ENCODE results near the gene LPAR5.

LPAR5 gene

DNA sequence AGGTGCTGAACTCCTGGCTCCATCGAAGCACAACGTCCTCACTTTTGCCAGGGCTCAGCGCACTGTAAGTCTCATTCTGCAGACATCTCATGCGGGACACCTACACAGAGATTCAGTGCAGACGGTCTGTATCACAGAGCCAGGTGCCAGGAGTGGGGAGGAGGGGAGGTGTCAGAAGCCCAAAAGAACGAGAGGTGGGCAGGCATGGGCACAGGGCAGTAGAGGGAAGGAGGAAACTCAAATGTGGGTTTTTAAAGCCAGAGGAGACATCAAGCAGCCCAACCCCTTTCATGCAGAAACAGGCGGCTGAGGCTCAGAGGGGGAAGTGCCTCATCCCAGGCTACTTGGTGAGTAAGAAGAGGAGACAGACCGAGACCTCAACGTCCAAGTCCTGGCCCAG lies 2.5 kb upstream of the LPAR5 start:
- no peak for DNase-seq (ENCODE audit: low read depth)

DNA sequence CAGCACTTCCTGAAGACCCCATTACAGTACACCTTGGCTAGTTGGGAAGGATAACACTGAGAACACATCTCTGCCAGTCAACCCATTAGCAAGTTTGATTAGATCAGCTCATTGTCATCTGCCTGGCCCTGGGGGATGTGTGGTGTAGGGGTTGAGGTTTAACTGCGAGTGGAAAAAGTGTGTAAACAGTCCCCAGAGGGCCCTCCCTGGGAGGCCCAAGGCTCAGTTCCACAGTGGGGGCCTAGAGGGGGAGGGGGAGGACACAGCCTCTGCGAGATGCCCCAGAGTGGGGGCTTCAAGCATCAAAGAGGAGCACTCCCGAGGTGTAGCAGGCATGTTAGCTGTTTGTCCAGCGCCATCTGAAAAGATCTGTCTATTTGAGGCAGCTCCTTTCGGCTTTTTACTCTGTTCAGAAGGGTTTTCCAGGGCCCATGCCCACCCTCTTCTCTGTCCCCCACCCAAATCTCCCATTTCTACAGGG lies 344 bp downstream of the LPAR5 start:
- no peak for DNase-seq (ENCODE audit: low read depth)

DNA sequence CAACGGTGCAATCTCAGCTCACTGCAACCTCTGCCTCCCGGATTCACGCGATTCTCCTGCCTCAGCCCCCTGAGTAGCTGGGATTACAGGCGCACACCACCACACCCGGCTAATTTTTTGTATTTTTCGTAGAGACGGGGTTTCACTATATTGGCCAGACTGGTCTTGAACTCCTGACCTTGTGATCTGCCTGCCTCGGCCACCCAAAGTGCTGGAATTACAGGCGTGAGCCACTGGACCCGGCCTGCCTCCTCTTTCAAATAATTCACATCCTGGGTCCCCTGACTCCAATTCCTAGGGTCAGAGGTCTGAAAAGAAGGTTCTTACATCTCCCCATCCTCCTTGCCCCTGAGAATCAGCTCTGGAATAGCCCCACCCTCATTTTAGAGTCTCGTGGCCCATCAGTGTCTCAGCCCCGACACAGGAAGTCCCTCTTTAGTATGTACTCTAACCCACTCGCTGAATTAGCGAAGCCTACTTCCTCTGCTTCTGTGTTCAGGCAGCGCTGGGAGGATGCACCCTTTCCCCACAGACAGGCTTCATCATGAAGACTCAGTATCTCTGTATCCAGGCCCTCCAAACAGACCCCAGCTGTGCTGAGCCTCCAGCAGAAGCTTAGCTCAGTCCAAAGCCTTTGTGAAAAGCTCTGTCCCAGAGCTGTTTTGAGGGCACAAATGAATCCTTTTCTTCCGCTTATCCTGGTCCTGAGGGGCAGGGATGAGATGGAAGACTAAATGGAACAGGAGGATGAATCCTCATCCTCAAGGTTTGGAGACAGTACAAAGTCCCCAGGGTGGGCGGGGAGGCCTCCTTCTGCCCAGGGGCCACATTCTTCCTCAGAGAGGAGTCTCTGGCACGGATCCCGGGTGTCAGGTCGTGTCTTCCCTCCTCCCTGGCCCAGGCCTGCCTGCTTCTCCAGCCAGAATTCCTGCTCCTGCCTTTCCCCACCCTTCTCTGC lies 3.5 kb downstream of the LPAR5 start:
- no peak for DNase-seq (ENCODE audit: low read depth)

DNA sequence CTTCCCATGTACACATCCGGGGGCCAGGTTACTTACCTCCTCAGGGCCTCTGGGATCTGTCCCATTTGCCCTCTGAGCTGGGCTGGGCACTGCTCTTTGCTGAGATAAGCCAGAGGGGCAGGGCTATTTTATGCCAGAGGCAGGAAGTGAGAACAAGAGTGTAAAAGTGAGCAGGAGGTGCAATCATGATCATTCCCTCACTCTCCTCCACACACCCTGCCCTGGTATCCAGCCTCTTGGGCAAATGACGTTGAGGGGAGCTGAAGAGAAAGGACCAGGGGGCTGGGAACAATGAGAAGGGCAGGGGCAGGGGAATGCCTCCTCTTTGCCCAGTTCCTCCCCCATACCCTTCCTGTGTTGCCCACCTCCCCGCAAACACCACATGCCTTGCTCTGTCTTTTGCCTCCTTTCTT lies 4.2 kb downstream of the LPAR5 start:
- no peak for DNase-seq (ENCODE audit: low read depth)

DNA sequence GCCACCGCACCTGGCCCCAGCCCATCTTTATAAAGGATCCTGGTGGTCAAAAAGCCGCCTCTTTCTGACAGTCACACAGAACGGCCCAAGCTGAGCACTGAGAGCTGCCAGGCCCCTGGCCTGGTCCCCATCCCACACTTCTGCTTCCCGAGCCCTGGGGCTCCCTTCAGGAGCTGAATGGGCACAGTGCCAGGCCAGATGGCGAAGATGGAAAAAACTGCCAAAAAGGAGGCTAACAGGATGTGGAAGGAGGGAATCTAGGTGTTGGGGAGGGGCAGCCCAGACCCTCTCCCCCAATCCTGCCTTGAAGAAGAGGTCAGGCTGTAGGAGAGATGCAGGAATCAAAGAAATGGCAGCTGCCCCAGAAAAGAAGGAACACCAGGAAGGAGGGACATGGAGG lies 5.0 kb downstream of the LPAR5 start:
- DNase-seq (ENCODE audit: low read depth), result no peak

DNA sequence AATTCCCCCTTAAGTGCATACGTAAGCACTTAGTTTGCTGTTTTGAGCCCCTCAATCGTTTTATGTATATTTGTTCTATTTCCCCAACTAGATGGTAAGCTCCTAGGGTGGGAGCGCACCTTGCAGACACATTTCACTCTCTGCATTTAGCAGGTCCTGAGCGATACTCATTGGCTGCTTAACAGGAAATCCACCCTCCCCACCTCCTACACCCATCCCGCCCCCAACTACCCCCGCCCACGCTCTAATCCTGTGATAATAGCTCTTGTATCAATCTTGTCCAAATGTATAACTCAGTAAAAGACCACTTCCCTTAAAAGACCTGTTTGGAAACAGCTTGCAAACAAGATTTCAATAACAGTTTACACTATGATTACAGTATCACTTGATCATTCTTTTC lies 8.1 kb downstream of the LPAR5 start:
- no peak for DNase-seq (ENCODE audit: low read depth)

DNA sequence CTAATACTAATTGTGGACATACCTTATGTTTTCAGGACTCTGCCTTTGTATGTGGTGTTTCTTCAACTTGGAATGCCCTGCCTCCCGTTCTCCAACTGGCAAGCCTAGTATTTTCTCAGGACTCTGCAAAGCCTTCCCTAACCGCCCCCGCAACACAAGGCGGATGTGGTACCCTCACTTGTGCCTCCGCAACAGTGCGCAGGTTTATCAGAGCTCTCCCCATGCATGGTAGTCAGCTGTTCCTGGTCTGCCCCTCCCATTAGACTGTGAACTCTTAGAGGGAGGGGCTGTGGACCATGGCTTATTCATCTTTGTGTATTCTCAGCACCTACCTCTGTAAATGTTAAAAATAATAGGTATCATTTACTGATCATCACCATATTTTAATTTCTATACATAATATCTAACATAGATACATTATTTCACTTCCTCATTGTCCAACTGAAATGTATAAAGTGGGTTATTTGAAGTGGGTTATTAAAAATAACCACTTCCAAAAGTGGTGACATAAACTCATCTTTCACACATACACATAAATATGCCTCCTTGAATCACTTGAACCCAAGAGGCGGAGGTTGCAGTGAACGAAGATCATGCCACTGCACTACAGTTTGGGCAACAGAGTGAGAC lies 9.0 kb downstream of the LPAR5 start:
- DNase-seq (ENCODE audit: low read depth), result no peak

DNA sequence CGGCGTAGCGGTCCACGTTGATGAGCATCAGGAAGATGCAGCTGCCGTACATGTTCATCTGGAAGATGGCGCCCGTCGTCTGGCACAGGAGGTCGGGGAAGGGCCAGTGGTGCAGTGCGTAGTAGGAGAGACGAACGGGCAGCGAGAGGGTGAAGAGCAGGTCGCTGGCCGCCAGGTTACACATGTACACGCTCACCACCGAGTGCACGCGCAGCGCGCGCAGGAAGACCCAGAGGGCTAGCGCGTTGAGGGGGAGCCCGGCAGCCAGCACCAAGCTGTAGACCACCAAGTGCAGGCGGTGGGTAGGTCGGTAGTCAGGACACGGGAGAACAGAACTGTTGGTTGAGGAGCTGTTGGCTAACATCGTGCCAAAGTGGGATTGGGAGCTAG lies 14.9 kb downstream of the LPAR5 start:
- DNase-seq (ENCODE audit: low read depth), result no peak

DNA sequence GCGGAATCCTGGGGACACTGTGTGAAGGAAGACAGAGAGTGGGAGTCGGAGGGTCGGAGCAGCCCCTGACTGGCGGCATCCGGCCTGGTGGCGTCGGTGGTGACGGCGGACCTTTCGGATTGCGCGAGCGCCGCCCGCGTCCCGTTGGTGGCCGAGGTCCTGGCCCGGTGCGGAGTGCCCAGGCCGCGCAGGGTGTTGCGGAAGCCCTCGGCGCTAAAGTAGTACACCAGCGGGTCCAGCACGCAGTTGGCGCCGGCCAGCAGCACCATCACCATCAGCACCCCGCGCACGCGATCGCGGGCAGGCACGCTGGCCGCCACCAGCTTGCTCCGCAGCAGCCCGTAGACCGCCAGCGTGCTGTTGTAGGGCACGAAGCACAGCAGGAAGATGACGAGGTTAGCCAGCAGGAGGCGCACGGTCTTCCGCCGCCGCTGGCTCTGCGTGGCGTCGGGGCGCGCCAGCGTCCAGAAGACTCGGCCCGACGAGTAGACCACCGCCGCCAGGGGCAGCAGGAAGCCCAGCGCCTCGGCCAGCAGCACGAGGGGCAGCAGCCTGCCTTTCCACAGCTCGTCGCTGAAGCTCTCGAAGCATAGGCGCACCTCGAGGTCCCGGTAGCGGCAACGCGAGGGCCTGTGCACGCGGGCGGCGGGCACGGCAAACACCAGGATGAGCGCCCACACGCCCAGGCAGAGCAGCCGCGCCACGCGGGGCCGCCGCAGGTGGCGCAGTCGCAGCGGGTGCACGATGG lies 15.4 kb downstream of the LPAR5 start:
- no peak for DNase-seq (ENCODE audit: low read depth)

DNA sequence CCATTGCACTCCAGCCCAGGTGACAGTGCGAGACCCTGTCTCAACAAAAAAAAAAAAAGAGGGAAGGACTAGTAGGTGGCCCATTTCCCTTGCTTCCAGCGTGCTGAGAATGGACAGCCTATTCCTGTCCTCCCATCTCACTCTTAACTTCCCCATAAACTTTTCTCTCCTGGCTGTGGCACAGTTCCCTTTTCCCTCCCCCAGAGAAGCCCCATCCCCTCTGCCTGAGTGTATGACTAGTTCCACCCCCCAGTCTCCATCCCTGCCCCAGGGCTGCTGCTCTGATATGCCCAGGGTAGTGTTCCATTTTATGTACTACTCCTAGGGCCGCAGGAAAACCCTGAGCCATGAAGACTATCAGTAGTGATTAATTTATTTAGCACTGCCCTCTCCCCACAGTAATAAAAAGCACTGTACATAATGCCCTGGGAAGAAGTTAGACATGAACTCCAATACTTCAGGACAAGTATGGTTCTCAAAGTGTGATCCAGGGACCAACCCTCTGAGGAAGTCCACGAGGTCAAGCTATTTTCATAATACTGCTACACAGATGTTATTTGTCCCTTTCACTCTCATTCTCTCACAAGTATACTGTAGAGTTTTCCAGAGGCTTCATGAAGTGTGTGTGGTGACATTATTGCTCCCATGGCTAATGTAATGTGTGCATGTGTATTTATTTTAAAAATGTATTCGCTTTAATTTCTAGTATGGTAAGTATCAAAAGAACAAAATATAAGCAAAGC lies 17.1 kb downstream of the LPAR5 start:
- no peak for DNase-seq (ENCODE audit: low read depth)

DNA sequence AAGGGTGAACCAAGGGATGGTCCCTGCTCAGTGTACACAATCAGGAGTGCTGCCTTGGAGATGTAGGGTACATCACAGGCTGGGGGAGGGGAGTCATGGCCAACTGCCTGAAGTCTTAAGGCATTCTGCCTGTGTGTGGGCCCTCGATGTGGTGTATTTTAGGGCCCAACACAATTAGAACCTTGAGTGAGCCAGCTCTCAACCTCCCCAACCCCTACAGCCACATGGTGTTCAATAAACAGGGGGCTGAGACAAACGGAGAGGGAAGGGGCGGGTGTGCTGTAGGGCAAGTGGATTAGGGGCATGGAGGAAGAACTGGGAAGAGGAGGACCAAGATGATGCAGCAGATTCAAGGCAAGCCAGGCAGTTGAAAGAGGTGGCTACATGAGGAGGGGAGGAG lies 20.0 kb downstream of the LPAR5 start:
- DNase-seq (ENCODE audit: low read depth), result no peak

DNA sequence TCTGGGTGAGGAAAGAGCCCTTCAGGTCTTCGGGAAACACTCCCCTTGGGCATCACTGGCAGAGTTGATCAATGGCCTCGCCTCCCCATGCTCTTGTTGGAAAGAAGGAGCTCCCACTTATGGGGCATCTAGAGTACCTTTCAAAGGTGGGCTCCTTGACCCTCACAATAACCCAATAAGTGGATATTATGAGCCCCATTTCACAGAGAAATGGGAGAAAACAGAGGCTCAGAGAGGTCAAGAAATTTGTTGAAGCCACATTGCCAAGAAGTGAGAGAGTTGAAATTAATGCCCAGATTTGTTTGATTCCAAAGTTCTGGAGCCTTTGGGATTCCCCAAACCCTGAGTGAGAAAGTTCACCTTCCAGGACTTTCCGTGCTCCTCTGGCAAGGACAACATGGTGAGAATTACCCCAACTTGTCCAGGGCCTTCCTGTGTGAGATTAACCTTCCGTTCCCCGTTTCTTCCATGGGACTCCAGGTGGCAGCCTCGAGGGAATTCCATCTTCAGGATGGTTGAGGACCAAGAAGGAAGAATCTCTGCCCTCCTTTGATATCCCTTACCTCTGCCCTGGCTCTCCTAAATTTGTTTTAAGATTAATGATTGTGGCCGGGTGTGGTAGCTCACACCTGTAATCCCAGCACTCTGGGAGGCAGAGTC lies 21.1 kb downstream of the LPAR5 start:
- DNase-seq (ENCODE audit: low read depth), result no peak

DNA sequence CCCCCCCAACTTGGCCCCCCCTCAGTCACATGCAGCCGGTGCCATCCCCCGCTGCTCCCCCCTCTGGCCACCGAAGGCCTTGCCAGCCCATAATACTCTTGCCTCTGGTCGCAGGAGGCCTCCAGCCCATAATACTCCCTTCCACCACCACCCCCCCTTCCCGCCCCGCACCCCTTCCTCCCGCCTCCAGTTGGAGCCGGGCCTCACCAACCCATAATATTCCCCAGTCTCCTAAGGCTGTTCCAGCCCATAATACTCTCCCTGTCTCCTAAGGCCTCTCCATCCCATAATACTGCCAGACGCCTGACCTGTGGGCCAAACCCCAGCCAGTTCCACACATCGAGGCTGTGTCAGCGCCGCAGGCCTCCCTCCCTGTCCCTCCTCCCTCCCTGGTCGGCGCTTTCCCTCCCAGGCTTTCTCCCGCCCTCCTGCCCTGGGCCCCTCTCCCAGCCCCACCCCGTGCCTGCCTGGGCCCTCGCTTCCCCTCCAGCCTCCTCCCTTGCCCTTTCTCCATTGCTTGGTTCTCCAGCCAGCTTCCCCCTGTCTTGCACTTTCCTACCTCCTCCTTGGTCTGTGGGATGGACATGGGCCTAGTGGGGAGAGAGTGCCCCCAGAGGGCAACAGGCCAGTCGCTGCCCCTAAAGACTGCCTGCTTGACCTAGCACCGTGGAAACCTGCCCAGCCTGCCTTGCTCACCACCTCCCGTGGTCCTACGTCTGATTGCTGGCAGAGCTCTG lies 21.8 kb downstream of the LPAR5 start:
- DNase-seq (ENCODE audit: low read depth), result peak; percentile 99

DNA sequence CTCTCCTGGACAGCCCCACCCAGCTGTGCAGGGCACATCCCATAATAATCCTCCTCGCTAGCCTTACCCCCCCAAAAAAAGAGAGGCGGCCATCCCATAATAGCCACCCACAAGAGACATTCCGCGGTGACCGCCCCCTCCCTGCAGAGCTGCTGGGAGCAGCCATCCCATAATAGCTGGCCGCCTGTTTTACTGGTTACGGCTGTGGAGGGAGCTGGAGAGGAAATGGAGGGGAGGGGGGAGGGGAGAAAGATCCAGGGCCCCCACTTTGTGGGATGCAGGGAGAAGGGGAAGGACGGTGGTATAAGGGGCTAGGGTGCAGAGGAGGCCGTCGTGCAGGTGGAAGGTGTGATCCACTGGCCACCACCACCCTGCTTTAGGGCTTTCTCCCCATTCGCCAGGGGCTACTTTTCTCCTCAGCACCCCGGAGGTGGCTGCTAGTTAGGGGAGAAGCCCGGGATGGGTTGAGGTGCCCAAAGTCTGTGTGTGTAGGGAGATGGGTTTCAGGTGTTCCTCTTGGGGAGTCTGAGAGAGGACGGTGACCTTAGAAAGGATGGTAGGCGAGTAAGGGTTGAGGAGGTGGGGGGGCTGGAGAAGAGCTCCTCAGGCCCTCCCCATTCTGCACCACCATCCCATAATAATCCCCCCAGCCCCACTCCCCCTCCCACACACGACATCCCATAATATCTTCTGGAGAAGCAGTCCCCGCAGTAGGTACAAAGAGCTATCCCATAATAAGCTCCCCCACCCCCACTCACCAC lies 22.6 kb downstream of the LPAR5 start:
- DNase-seq (ENCODE audit: low read depth), result peak; percentile 55

DNA sequence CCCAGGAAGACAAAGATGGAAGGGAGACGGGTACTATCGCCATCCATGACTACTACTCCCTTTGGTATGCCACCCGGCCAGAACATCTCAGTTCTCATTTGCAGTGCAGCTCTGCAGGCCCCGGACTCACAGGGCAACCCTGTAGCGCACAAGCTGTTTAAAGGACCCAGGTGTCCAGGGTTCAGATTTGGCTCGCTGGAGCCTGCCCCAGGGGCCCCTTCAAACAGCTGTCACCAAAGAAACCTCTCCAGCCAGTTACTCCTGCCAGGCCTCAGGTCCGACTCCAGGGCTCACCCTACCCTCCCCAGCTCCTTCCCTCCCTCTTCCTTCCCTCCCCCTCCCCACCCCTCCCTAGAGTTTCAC lies 23.1 kb downstream of the LPAR5 start:
- no peak for DNase-seq (ENCODE audit: low read depth)

DNA sequence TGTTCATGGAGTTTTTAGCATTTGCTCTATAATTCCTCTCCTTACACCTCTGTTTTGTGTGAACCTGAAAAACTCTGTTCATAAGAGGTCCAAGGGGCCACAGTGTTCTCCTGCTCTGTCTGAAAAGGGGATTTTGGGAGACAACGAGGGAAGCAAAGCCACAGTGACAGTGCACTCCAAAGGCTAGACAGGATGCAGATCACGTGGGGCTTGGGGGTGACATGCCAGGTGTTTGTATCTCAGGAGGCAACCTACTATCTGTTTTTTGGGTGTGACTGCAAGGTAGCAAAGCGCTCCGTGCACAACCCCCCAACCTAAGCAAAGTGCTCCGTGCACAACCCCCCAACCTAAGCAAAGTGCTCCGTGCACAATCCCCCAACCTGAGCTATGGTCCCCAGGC lies 23.5 kb downstream of the LPAR5 start:
- no peak for DNase-seq (ENCODE audit: low read depth)

DNA sequence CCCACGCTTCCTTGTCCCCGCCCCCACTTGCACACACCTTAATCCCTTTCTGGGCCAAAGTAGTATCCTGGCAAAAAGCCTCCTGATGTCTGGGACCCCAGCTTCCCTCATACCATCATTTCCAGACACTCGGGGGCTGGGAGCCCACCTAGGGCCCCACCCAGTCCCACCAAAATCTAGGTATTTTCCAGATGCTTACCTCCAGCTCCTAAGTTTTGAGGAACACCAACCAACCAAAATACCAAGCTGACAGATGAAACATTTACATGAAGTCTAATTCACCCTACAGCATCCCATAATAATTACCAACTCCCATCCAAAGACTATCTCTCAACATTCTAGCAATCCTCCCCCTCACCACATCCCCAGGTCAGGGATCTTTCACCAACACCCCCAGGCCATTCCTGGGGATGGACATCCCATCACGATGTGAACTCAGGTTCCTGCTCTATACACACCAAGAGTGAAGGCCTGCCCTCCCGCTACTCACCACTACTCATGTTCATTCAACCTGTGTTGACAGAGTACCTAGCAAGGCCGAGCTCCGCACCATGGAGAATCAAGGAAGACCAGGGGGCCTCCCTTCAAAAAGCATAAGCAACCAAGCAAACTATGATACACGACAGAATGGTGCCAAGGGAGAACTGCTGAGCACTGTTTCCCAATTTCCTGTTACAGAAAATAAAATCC lies 27.0 kb downstream of the LPAR5 start:
- no peak for DNase-seq (ENCODE audit: low read depth)

DNA sequence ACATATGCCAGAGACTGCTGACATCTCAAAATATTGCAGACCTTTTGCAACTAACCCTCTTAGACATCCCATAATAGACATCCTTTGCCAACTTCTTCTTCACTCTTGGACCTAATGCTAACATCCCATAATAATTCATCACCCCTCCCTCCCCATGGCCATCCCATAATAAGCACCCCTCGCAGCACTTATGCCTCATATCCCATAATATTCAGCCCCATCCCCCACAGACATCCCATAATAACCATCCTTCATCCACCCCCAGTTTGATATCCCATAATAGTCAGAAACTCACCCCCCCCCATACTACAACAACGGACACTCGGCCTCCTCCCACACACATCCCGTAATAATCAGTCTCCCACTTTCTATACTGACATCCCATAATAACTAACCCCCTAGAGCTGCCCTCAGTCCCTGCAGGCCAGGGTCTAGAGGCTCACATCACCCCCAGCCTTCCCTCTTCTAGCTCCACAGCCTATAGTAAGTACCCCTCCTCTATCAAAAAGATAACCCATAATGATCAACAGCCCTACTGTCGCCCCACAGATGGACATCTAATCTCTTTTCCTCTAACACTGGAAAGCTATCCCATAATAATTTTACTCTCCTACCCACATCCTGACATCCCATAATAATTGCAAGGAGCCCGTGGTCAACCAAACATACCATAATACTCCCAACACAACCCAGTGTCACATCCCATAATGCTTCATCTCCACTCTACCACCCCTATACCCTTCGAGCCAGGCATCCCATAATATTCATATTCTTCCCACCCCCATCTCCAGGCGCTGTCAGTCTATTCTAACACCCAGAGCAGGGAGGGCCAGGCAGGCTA lies 27.8 kb downstream of the LPAR5 start:
- no peak for DNase-seq (ENCODE audit: low read depth)
